ENCODE measurements around the gene MX2. TPM values are rescaled to one million over a fixed set of nuclear protein-coding genes. Genes with fewer than 3 reads are reported as not detected.
A peak's percentile ranks its signal among the peaks of the same experiment; 100 is the strongest.

MX2 gene
- total and polyA plus RNA-seq, 2 of the 8 experiments (the other 6 are each of a cell fraction or from before 2014, with no cell fraction given), result 3.1 to 8.9 TPM

- H3K9me3 ChIP-seq (ENCODE audit: insufficient read depth in 2 of 2, low read depth in 1 of 2, low read length in 1 of 2), result no peaks in the 10 kb centered on the region
- H3K4me2 ChIP-seq (ENCODE audit: insufficient read depth in 1 of 2, low read depth in 2 of 2, low read length in 2 of 2), result no peak overlapping the region
- no peak overlapping the region for H2AFZ ChIP-seq (ENCODE audit: low read length)
- FAIRE-seq, result no peak
- no peak overlapping the region for H3K56ac ChIP-seq (replicated peaks; ENCODE audit: insufficient read length, low read depth, low read length)
- H4K20me1 ChIP-seq (replicated peaks in 1 of 2; ENCODE audit: control insufficient read depth in 1 of 2, insufficient read depth in 2 of 2, low read length in 2 of 2), result no peaks in the 10 kb centered on the region
- no peak overlapping the region for H3K4me3 ChIP-seq (ENCODE audit: extremely low read depth in 1 of 4, insufficient read depth in 2 of 4, low read depth in 3 of 4, low read length in 4 of 4)
- 89% methylated on average over 9 of the region's 9 CpGs; no CpG with 5 or more reads in 1 of the 2 experiments for WGBS, 2 experiments (ENCODE audit: extremely low coverage in 1 of 2, insufficient coverage in 1 of 2, insufficient read length in 1 of 2, insufficient replicate concordance in 2 of 2, low coverage in 1 of 2, low lambda C conversion rate in 2 of 2, missing lambda C conversion rate in 1 of 2)
- no peak overlapping the region for H2BK15ac ChIP-seq (ENCODE audit: low read length)
- TF ChIP-seq CHD2 (IDR thresholded peaks at IDR 0.05; ENCODE audit: low read length), result no peak
- no peak for TF ChIP-seq CHD1 (IDR thresholded peaks at IDR 0.05; ENCODE audit: low read depth, low read length)
- no peak for TF ChIP-seq TAF7 (optimal IDR thresholded peaks at IDR 0.05; ENCODE audit: borderline replicate concordance, low read depth, low read length)
- TF ChIP-seq CEBPB (IDR thresholded peaks at IDR 0.05; ENCODE audit: low read depth, low read length), result no peak
- TF ChIP-seq SP1 (IDR thresholded peaks at IDR 0.05; ENCODE audit: low read depth, low read length), result no peak
- TF ChIP-seq GTF2F1 (IDR thresholded peaks at IDR 0.05; ENCODE audit: borderline replicate concordance, low read depth, low read length), result no peak
- no peak overlapping the region for H2BK120ac ChIP-seq (replicated peaks; ENCODE audit: low read depth, low read length)
- ChIA-PET POLR2A (ENCODE audit: partially characterized antibody) (no interaction called here), CTCF (ENCODE audit: partially characterized antibody) (interaction anchor here (0.7 to 7.3 kb wide), 6 partner anchors 8 to 740 kb away, joined by 3 to 53 read pairs (median 6); partner anchors contain the start of gene MX2)
- no peaks in the 10 kb centered on the region for H3K79me2 ChIP-seq (ENCODE audit: control insufficient read depth in 1 of 2, insufficient read depth in 2 of 2, low read length in 2 of 2)
- no peak overlapping the region for H4K5ac ChIP-seq (ENCODE audit: insufficient read length, low read depth, low read length)
- peaks cover 0 to 15% (median 3%) of the 10 kb centered on the region in 4 experiments; a peak in 5 of 7 replicates for H3K4me1 ChIP-seq (replicated peaks in 1 of 4; ENCODE audit: control insufficient read depth in 3 of 4, insufficient read depth in 4 of 4, low read length in 3 of 4)
- H3K27ac ChIP-seq (ENCODE audit: low read depth, low read length), result no peak overlapping the region
- peak overlapping the region; percentile 62; the same call in 1 of the 2 replicates for H2BK20ac ChIP-seq (ENCODE audit: low read length)
- no peak overlapping the region for H3K14ac ChIP-seq (ENCODE audit: insufficient read length)
- no peak overlapping the region for H3K18ac ChIP-seq (ENCODE audit: extremely low read depth, low read length)
- H2BK5ac ChIP-seq (ENCODE audit: low read depth, low read length), result no peak overlapping the region
- no peak overlapping the region for H3K9ac ChIP-seq (replicated peaks in 1 of 4; ENCODE audit: extremely low read depth in 1 of 4, low read depth in 3 of 4, low read length in 3 of 4)
- H4K8ac ChIP-seq (ENCODE audit: extremely low read depth, insufficient read depth, low read length), result no peak overlapping the region
- no peak for DNase-seq (ENCODE audit: low read depth in 1 of 2, low spot score in 2 of 2)
- H2BK12ac ChIP-seq (ENCODE audit: low read depth, low read length), result no peak overlapping the region
- H4K91ac ChIP-seq (replicated peaks; ENCODE audit: insufficient read length, low read length), result no peak overlapping the region
- no peak overlapping the region for H3K4ac ChIP-seq (replicated peaks; ENCODE audit: insufficient read length, low read depth, low read length)
- peaks cover 0 to 1% (median 0%) of the 10 kb centered on the region in 4 experiments; a peak in 2 of 7 replicates for H3K27me3 ChIP-seq (replicated peaks in 1 of 4; ENCODE audit: control insufficient read depth in 3 of 4, extremely low read depth in 1 of 4, insufficient read depth in 3 of 4, low read length in 3 of 4)
- H3K79me1 ChIP-seq (ENCODE audit: low read depth, low read length), result no peaks in the 10 kb centered on the region
- H3K36me3 ChIP-seq (ENCODE audit: control insufficient read depth in 2 of 4, insufficient read depth in 4 of 4, low read length in 3 of 4), result no peaks in the 10 kb centered on the region
- no peak overlapping the region for H2AK5ac ChIP-seq (ENCODE audit: low read depth, low read length)
- no peaks in the 10 kb centered on the region; the same call in 1 of the 2 replicates for H3K23me2 ChIP-seq (ENCODE audit: low read depth, low read length)
- H3K23ac ChIP-seq (ENCODE audit: insufficient read length), result no peak overlapping the region
Observed at GRCh38 chr21:41367301-41367944, 5.6 kb downstream of the MX2 start.
